ENCODE results near the gene EPSTI1.

DNA sequence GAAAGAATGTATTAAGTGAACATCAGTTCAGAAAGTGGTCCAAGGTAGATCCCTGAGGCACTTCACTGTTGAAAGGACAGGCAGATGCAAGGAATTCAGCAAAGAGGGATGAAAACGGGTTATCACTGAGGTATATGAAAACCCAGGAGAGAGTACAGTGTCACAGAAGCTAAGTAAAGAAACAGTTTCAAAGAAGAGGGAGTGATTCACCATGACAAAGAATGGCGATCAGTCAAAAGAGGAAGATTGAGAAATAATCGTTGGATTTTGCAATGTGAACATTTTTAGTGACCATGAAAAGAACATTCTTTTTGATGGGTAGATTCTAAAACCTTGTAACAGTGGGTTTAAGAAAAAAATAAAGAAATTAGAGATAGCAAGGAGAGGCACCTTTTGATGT lies 99.3 kb downstream of the EPSTI1 start:
- TF ChIP-seq ZC3H11A (IDR thresholded peaks at IDR 0.05) (no peak), CTCF (IDR thresholded peaks at IDR 0.05) (no peak), POLR2A (IDR thresholded peaks at IDR 0.05; ENCODE audit: low read length) (no peak), CHD2 (IDR thresholded peaks at IDR 0.05; ENCODE audit: low read length, partially characterized antibody) (no peak)
- TF ChIP-seq, protein P1, sequence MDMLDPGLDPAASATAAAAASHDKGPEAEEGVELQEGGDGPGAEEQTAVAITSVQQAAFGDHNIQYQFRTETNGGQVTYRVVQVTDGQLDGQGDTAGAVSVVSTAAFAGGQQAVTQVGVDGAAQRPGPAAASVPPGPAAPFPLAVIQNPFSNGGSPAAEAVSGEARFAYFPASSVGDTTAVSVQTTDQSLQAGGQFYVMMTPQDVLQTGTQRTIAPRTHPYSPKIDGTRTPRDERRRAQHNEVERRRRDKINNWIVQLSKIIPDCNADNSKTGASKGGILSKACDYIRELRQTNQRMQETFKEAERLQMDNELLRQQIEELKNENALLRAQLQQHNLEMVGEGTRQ (IDR thresholded peaks at IDR 0.05): no peak

All from A549 (cell line).